ENCODE results near the gene LIG3.

The LIG3 gene

DNA sequence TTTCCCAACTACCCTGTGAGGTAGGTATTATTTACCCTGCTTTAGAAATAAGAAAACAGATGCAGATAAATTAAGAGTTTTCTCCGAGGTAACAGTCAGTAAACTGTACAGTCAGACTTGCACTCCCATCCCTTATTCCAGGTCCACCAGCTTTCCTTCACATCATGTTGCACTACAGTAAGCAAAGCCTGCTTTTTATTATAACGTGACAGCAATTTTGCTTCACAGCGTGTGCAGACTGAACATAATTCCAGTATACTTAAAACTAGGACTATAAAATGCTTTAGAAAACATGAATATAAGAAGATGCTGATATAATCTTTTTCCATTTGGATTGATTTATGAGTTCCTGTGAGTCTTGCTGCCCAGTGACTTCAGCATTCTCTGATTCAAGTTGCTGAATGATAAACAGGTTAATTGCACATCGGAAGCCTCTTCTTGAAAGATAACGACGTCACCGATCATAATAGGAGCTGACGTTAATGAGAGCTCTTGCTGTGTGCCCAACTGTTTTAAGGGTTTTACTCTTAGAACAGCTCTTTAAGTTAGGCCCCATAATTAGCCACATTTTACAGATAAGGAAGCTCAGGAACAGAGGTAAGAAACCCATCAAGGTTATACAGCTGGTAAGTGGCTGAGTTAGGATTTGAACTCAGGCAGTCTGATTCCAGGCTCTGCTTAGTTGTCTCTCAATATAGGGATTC is 1.4 kb downstream of the LIG3 start:
- Histone ChIP-seq H3K27ac (ENCODE audit: insufficient read depth, low read length, poor library complexity, severe bottlenecking) (peak overlapping the region; percentile 98), H3K36me3 (ENCODE audit: control insufficient read depth, insufficient read depth, low read length) (peaks cover 7% of the 10 kb centered on the region), H3K4me1 (ENCODE audit: control insufficient read depth, insufficient read depth, low read length, poor library complexity, severe bottlenecking) (peaks cover 6% of the 10 kb centered on the region), H3K4me3 (ENCODE audit: insufficient read depth, low read depth, low read length, poor library complexity, severe bottlenecking) (peak overlapping the region; percentile 93), H3K9me3 (ENCODE audit: control insufficient read depth, low read length) (no peaks in the 10 kb centered on the region), H3K27me3 (replicated peaks; ENCODE audit: control insufficient read depth, insufficient read depth, low read length, poor library complexity, severe bottlenecking) (no peaks in the 10 kb centered on the region)
- DNase-seq, result no peak

- no peak for DNase-seq
- H3K9me3 ChIP-seq (ENCODE audit: control insufficient read depth, low read length), result no peaks in the 10 kb centered on the region
- no peak overlapping the region for H3K4me3 ChIP-seq (ENCODE audit: insufficient read depth, low read depth, low read length, poor library complexity, severe bottlenecking)
- H3K4me1 ChIP-seq (ENCODE audit: control insufficient read depth, insufficient read depth, low read length, poor library complexity, severe bottlenecking), result no peaks in the 10 kb centered on the region
- no peaks in the 10 kb centered on the region for H3K27me3 ChIP-seq (replicated peaks; ENCODE audit: control insufficient read depth, insufficient read depth, low read length, poor library complexity, severe bottlenecking)
- no peak overlapping the region for H3K27ac ChIP-seq (ENCODE audit: insufficient read depth, low read length, poor library complexity, severe bottlenecking)
- peaks cover 41% of the 10 kb centered on the region for H3K36me3 ChIP-seq (ENCODE audit: control insufficient read depth, insufficient read depth, low read length)
These were observed 6.9 kb downstream of the LIG3 start for GRCh38 chr17:34987232-34987631.

DNA sequence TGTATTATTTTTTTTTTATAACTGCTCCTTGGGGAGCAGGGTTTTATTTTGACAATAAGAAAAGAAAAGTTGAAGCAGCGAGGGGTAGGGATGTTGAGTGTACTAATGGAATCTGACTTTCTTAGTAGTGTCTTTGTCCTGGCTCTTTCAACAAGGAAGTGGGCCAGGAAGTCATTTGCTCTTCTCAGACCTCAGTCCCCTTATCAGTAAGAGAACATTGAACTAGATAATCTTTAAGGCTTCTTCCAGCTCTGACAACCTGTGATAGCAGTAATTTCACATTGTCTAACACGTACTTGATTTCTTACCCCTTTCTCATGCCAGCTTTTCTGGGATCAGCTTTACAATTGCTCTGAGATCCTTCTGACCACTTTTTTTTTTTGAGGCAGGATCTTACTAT is 8.3 kb downstream of the LIG3 start:
- Histone ChIP-seq H3K4me1 (ENCODE audit: control insufficient read depth, insufficient read depth, low read length, poor library complexity, severe bottlenecking) (no peaks in the 10 kb centered on the region), H3K9me3 (ENCODE audit: control insufficient read depth, low read length) (no peaks in the 10 kb centered on the region), H3K27ac (ENCODE audit: insufficient read depth, low read length, poor library complexity, severe bottlenecking) (no peak overlapping the region), H3K36me3 (ENCODE audit: control insufficient read depth, insufficient read depth, low read length) (peaks cover 55% of the 10 kb centered on the region), H3K27me3 (replicated peaks; ENCODE audit: control insufficient read depth, insufficient read depth, low read length, poor library complexity, severe bottlenecking) (no peaks in the 10 kb centered on the region), H3K4me3 (ENCODE audit: insufficient read depth, low read depth, low read length, poor library complexity, severe bottlenecking) (no peak overlapping the region)
- DNase-seq, result no peak

- Histone ChIP-seq H3K4me3 (ENCODE audit: insufficient read depth, low read depth, low read length, poor library complexity, severe bottlenecking) (no peak overlapping the region), H3K27me3 (replicated peaks; ENCODE audit: control insufficient read depth, insufficient read depth, low read length, poor library complexity, severe bottlenecking) (no peaks in the 10 kb centered on the region), H3K4me1 (ENCODE audit: control insufficient read depth, insufficient read depth, low read length, poor library complexity, severe bottlenecking) (no peaks in the 10 kb centered on the region), H3K27ac (ENCODE audit: insufficient read depth, low read length, poor library complexity, severe bottlenecking) (no peak overlapping the region), H3K36me3 (ENCODE audit: control insufficient read depth, insufficient read depth, low read length) (peaks cover 63% of the 10 kb centered on the region), H3K9me3 (ENCODE audit: control insufficient read depth, low read length) (no peaks in the 10 kb centered on the region)
- DNase-seq, result no peak
These were observed 9.2 kb downstream of the LIG3 start for GRCh38 chr17:34989473-34989872.

DNA sequence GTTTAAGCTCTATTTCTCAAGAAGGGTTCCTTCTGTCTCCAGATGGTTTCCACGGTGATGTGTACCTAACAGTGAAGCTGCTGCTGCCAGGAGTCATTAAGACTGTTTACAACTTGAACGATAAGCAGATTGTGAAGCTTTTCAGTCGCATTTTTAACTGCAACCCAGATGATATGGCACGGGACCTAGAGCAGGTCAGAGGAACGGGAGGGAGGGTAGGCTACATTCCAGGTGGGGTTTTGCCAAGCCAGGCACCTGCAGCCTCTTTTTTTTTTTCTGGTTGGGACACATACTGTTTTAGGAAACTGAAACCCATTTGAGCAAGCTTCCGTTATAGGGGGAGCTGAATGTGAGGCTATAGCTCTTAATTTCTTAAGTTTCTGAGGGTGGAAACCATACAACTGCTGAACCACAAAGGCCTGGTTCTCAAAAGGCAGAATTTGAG is 10.6 kb downstream of the LIG3 start:
- H3K27ac ChIP-seq (ENCODE audit: insufficient read depth, low read length, poor library complexity, severe bottlenecking), result no peak overlapping the region
- H3K4me1 ChIP-seq (ENCODE audit: control insufficient read depth, insufficient read depth, low read length, poor library complexity, severe bottlenecking), result no peaks in the 10 kb centered on the region
- H3K4me3 ChIP-seq (ENCODE audit: insufficient read depth, low read depth, low read length, poor library complexity, severe bottlenecking), result no peak overlapping the region
- no peak for DNase-seq
- no peaks in the 10 kb centered on the region for H3K9me3 ChIP-seq (ENCODE audit: control insufficient read depth, low read length)
- H3K27me3 ChIP-seq (replicated peaks; ENCODE audit: control insufficient read depth, insufficient read depth, low read length, poor library complexity, severe bottlenecking), result no peaks in the 10 kb centered on the region
- peaks cover 60% of the 10 kb centered on the region for H3K36me3 ChIP-seq (ENCODE audit: control insufficient read depth, insufficient read depth, low read length)

DNA sequence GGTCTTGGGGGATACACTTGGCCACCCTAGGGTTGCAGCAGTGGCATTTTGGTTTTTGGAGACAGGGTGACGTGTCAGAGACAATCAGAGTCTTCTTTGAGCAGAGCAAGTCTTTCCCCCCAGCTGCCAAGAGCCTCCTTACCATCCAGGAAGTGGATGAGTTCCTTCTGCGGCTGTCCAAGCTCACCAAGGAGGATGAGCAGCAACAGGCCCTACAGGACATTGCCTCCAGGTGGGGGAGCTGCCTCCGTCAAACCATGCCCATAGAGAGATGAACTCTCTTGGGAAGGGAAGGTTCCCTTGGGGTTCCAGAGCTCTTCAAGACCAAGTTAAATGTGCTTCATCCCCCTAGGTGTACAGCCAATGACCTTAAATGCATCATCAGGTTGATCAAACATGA is 11.3 kb downstream of the LIG3 start:
- Histone ChIP-seq H3K36me3 (ENCODE audit: control insufficient read depth, insufficient read depth, low read length) (peaks cover 59% of the 10 kb centered on the region), H3K27ac (ENCODE audit: insufficient read depth, low read length, poor library complexity, severe bottlenecking) (no peak overlapping the region), H3K9me3 (ENCODE audit: control insufficient read depth, low read length) (no peaks in the 10 kb centered on the region), H3K4me3 (ENCODE audit: insufficient read depth, low read depth, low read length, poor library complexity, severe bottlenecking) (no peak overlapping the region), H3K27me3 (replicated peaks; ENCODE audit: control insufficient read depth, insufficient read depth, low read length, poor library complexity, severe bottlenecking) (no peaks in the 10 kb centered on the region), H3K4me1 (ENCODE audit: control insufficient read depth, insufficient read depth, low read length, poor library complexity, severe bottlenecking) (no peaks in the 10 kb centered on the region)
- no peak for DNase-seq

DNA sequence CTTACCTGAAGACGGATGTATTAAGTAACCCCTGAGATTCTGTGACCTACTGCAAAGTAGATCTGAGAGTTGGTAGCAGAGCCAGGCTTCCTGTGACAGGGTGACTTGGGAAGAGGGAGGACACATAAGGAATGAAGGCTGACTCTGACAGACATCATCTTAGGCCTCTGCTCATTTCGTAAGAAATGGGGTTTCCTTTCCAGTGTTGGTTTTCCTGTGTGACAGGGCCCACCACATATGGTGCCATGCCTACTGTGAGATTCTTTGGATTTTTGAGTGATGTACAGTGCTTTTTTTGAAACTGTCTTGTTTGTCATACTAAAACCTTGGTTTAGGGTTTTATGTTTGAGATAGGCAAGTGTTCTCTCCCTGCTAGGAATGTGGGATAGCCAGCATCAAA is 12.7 kb downstream of the LIG3 start:
- DNase-seq, result no peak
- Histone ChIP-seq H3K4me3 (ENCODE audit: insufficient read depth, low read depth, low read length, poor library complexity, severe bottlenecking) (no peak overlapping the region), H3K9me3 (ENCODE audit: control insufficient read depth, low read length) (no peaks in the 10 kb centered on the region), H3K36me3 (ENCODE audit: control insufficient read depth, insufficient read depth, low read length) (peaks cover 51% of the 10 kb centered on the region), H3K27me3 (replicated peaks; ENCODE audit: control insufficient read depth, insufficient read depth, low read length, poor library complexity, severe bottlenecking) (no peaks in the 10 kb centered on the region), H3K27ac (ENCODE audit: insufficient read depth, low read length, poor library complexity, severe bottlenecking) (no peak overlapping the region), H3K4me1 (ENCODE audit: control insufficient read depth, insufficient read depth, low read length, poor library complexity, severe bottlenecking) (no peaks in the 10 kb centered on the region)

GRCh38 chr17:34996422-34997285 is 16.3 kb downstream of the LIG3 start:
- H3K27me3 ChIP-seq (replicated peaks; ENCODE audit: control insufficient read depth, insufficient read depth, low read length, poor library complexity, severe bottlenecking), result no peaks in the 10 kb centered on the region
- no peak for DNase-seq
- no peaks in the 10 kb centered on the region for H3K4me1 ChIP-seq (ENCODE audit: control insufficient read depth, insufficient read depth, low read length, poor library complexity, severe bottlenecking)
- H3K4me3 ChIP-seq (ENCODE audit: insufficient read depth, low read depth, low read length, poor library complexity, severe bottlenecking), result no peak overlapping the region
- peaks cover 32% of the 10 kb centered on the region for H3K36me3 ChIP-seq (ENCODE audit: control insufficient read depth, insufficient read depth, low read length)
- H3K27ac ChIP-seq (ENCODE audit: insufficient read depth, low read length, poor library complexity, severe bottlenecking), result no peak overlapping the region
- no peaks in the 10 kb centered on the region for H3K9me3 ChIP-seq (ENCODE audit: control insufficient read depth, low read length)

DNA sequence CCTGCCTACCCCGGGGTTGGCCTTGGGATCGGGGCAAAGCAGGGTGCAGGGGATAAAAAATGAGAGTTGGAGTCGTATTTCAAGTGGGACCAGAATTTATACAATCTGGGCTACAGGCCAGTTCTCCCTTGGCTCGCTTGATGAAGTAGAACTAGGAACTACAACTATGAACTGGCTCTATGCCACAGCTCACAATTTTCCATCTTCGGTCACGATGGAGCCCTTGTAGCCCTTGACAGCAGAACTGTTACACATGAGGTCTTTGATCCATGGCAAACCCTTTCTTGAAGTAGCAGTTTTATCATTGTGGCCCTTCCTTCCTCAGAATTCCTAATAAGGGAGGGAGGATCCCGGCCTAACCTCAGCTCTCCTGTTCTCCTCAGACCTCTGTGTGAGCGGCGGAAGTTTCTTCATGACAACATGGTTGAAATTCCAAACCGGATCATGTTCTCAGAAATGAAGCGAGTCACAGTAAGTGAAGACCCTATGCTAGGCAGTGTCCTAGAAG is 17.1 kb downstream of the LIG3 start:
- Histone ChIP-seq H3K4me3 (ENCODE audit: insufficient read depth, low read depth, low read length, poor library complexity, severe bottlenecking) (no peak overlapping the region), H3K27ac (ENCODE audit: insufficient read depth, low read length, poor library complexity, severe bottlenecking) (no peak overlapping the region), H3K27me3 (replicated peaks; ENCODE audit: control insufficient read depth, insufficient read depth, low read length, poor library complexity, severe bottlenecking) (no peaks in the 10 kb centered on the region), H3K36me3 (ENCODE audit: control insufficient read depth, insufficient read depth, low read length) (peaks cover 30% of the 10 kb centered on the region), H3K4me1 (ENCODE audit: control insufficient read depth, insufficient read depth, low read length, poor library complexity, severe bottlenecking) (no peaks in the 10 kb centered on the region), H3K9me3 (ENCODE audit: control insufficient read depth, low read length) (no peaks in the 10 kb centered on the region)
- no peak for DNase-seq

GRCh38 chr17:34998205-34998604 is 17.9 kb downstream of the LIG3 start:
- Histone ChIP-seq H3K4me1 (ENCODE audit: control insufficient read depth, insufficient read depth, low read length, poor library complexity, severe bottlenecking) (no peaks in the 10 kb centered on the region), H3K27me3 (replicated peaks; ENCODE audit: control insufficient read depth, insufficient read depth, low read length, poor library complexity, severe bottlenecking) (no peaks in the 10 kb centered on the region), H3K9me3 (ENCODE audit: control insufficient read depth, low read length) (no peaks in the 10 kb centered on the region), H3K4me3 (ENCODE audit: insufficient read depth, low read depth, low read length, poor library complexity, severe bottlenecking) (no peak overlapping the region), H3K27ac (ENCODE audit: insufficient read depth, low read length, poor library complexity, severe bottlenecking) (no peak overlapping the region), H3K36me3 (ENCODE audit: control insufficient read depth, insufficient read depth, low read length) (peaks cover 22% of the 10 kb centered on the region)
- DNase-seq, result peak; percentile 64 to 69 (median 66)

All from effector memory CD4-positive, alpha-beta T cell (primary cell).